Activated CD4-positive, alpha-beta T cell treated with anti-CD3 and anti-CD28 coated beads for 48 hours (primary cell): Measurements from ENCODE around the gene LAMB4.
"Not testable (repeated sequence)": the region's sequence is repeated elsewhere in the genome, so short reads cannot be mapped to it uniquely, and the experiment has no call there.

Experiments
- DNase-seq: peaks from one replicate; pipeline ENCODE4 v3.0.0-alpha.2; 2020

Gene LAMB4

DNA sequence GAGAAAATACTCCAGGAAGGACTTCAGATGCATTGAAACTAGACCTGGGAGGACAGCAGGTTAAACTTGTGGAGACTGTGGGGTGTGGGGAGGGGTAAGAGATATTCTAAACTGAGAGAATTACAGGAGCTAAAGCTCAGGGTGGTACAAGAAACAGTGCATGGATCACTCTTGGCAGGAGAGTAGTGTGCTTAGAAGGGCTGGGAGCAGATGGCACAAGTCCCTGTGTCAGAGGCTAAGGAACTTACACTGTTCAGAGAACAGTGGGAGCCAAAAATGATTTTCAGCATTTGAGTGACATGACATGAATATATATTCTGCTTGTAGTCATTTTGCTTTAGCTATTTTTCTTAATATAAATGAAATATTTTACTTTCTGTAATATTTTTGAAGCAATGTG lies 91.2 kb downstream of the LAMB4 start:
- DNase-seq: no peak

DNA sequence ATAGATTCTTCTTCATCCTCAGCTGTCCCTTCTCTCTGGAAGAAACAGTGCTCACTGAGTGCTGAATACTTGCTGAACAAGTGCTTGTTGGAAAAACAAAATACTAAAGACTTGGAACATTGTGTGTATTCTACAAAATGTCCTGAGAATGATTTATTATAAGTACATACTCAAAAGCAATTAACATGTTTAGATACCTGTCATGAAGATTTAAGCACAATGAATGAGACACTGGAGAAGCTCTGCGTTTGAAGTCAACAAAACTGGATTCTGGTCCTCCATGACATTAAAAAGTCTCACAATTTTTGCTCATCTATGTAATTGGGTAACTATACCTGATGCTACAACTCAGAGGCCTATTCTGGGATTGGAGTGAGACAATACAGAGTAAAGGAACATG lies 92.4 kb downstream of the LAMB4 start:
- no peak for DNase-seq

DNA sequence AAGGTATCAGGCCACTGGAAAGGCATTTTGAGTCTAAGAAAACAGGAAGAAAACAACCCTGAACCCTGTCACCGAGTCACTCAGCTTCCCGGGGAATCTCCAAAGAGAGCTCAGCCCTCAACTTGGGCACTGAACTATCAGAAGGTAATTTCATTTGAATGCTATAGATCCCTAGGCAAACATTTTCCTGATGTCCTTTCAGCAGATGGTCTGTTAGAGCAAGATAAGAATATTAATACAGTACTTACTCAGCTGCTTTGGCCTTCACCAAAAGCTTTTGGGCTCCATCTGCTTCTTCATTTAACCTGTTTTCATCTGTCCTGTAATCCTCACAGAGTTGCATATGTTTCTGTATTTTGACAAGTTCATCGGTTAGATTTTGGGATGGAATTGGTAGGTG lies 93.0 kb downstream of the LAMB4 start:
- DNase-seq: no peak

DNA sequence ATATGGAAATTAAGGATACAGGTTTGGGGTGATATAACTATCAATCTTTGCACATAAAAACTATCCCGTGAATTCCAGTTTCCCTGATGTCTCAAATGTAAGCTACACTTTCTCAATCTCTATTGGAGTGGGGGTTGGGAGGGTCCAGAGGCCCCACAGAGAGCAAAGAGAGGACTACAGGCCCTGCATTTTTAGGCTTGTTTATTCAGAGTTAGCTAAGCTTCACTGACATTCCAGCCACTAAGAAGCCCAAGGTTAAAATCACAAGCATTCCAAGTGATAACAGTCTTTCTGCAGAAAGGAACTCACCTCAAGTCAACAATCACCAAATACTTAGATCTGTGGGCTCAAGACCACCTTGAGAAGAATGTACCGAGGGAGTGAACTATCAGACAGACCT lies 95.6 kb downstream of the LAMB4 start:
- no peak for DNase-seq

DNA sequence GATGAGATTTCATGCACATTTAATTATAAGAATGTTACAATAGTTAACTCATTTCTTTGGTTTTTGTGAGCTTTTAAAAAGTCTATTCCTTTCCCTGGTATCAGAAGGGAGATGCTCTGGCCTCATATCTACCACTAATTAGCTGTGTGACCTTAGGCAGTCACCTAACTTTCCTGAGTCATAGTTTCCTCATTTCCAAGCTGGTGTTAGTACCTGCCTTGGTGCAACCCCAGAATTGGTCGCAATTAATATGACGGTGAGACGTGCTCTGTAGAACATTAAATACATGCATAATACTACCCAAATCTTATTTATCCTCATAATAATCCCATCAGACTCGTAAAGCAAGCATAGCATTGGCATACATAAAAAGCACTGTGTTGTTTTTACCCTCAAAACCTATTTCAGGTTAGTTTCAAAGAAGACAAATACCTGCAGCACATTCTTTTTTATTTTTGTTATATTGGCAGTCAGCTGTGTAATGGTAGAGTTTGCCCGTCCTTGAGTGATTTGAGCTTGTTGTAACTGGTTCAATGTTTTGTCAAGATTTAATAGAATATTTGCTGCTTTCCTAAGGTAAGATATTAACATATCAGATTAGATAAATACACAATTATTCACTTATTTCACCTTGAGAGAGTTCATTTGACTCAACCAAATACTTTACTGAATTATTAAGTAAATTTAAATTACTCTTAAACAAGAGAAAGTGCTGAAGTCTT lies 96.2 kb downstream of the LAMB4 start:
- no peak for DNase-seq

DNA sequence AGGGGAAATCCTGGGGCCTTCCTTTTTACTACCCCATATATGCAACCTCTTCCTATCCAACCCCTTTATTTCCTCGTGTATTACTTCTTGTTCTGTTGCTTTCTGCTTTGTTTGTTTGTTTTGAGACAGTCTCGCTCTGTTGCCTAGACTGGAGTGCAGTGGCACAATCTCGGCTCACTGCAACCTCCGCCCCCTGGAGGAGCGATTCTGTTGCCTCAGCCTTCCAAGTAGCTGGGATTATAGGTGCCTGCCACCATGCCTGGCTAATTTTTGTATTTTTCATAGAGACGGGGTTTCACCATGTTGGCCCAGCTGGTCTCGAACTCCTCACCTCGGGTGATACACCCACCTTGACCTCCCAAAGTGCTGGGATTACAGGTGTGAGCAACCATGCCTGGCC lies 96.9 kb downstream of the LAMB4 start:
- not testable (repeated sequence) for DNase-seq

DNA sequence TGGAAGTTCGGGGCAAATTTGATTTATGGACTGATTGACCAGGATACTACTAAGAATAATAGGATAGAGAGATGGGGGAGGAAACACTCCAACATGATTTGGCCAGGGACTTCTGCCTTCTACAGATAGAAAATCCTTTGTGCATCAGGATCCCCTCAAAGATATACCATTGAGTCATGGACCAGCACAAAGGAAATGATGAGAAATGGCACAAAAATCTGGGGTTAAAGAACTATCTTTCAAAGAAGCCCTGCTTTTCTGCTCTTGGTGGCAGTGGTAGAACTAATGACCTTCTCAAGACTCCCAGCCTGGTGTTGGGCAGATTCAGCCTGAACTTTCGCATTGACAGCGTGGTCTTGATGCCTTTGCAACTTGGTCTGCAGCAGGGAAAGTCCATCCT lies 99.6 kb downstream of the LAMB4 start:
- no peak for DNase-seq

DNA sequence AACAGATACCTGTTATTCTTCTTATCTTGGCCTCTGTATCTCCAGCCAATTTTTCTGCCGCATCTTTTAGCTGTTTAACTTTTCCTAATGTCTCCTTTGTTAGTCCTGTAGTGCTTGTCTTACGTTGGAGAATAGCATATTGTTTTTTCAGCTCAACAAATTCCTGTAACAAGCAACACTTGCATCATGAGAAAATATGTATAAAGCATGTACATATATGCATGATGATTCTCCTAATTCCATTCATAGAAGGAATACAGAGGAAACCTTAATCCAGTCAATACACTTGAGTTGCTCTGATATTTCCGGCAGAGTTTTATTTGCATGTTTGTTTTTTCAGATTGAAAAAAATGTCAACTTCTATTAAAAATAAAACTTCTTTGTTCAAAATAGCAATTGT lies 101.1 kb downstream of the LAMB4 start:
- DNase-seq: no peak

DNA sequence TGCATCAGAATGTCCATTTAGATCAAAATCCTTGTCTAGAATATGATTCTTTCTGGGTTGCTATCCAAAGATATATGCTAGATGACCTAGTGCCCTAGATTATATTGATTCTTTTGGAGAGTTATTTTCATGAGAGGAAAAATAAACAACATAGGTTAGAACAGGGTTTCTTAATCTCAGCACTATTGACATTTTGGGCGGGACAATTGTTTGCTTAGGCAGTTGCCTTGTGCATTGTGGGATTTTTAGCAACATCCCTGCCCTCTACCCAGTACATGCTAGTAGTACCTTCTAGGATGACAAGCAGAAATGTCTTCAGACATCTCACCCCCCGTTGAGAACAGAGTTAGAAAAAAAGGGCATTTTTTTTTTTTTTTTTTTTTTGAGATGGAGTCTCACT lies 102.0 kb downstream of the LAMB4 start:
- no peak for DNase-seq

DNA sequence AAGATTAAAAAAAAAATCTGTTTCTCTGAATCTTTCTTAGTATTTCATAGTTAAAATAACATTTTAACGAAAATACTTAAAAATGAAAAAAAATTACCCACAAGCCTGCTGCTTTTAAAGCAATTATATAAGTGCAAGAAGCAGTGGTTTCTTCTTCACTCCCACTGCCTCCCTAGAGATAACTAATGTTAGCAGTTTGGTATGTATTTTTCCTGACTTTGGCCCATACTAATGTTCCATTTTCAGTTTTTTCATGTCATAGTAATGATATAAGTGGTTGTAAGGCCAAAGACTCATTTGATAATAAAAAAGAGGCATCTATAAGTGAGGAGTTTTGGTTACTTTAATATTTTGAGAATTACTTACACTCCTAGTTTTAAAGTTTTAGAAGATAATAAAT lies 102.9 kb downstream of the LAMB4 start:
- no peak for DNase-seq

DNA sequence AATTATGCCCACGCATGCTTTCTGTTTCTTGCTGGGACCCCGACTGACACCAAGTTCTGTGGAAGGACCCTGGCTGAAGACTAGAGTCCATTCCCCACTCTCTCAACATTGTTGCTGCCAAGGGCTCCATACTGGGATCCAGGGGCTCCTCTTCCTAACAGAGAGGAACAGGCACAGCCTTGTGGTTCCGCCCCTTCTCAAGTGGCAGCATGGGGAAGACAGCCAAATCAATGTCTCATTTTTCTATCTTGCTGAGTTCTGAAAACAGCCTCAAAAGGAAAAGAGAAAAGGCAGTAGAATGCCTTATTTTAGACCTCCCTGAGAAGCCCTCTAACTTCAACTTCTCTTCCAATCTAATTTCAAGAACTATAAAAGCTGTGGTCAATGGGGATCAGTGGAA lies 103.5 kb downstream of the LAMB4 start:
- no peak for DNase-seq

DNA sequence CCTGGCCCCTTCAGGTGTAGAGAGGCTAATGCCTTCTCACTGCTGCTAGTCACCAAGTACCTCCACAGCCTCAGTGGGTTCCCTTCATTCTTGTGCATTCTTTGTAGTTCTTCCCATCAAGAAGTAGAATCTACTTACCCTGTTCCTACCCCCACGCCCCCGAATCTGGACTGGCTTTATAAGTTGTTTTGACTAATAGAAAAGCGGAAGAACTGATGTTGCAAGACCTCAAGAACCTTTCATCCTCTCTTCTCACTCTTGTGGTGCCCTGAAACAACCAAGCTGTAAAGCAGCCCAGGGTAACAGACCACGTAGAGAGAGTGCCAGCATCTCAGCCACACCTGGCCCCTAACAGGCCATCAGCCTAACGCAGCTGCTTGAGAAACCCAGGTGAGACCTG lies 104.0 kb downstream of the LAMB4 start:
- no peak for DNase-seq

DNA sequence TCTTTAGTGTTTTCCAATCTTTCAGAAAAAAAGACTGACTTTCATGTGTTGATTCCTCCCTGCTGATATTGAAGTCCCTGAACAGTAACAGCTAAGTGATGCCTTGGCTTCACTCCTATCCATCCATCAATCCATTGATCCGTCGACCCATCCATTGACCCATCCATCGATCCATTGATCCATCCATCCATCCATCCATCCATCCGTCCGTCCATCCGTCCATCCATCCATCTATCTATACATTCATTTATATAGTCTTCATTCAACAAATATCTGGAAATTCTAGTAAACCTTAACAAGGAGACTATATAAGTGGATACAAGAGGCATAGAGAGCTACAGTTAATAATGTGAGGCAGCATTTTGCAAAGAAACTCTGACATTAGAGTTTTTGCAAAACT lies 105.6 kb downstream of the LAMB4 start:
- DNase-seq: no peak

DNA sequence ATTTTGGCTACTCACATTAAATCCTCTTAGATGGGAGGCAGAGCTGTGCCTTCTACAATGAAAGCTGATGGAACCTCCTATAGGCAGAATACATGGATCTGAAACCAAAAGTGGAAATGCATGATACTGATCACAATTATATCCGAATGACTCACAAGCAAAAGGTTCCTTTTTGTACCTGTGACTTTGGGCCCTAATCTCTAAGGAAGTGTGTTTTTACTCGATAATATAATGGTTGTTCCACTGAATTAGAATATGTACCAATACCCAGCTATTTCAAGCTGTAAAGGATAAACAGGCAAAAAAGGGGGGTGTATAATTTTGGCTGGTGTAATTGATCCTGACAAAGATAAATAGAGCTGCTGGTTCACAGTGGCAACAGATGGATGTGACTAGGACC lies 109.6 kb downstream of the LAMB4 start:
- no peak for DNase-seq

DNA sequence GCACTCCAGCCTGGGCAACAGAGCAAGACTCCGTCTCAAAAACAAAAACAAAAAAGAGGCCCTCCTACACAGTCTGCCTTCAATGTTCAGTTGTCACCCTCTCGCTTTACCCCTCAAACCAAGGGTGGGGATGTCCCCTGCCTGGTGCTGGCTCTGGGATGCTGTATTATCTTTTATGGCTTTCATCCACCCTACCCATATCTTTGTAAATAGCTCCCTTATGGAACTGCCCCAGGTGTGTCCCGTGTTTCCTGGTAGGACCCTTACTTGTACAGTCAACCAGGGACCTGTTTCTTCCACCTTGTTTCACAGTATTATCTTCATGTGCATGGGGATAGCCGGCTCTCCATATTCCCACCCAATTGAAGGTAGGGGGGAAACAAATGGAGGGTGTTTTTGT lies 111.5 kb downstream of the LAMB4 start:
- no peak for DNase-seq

DNA sequence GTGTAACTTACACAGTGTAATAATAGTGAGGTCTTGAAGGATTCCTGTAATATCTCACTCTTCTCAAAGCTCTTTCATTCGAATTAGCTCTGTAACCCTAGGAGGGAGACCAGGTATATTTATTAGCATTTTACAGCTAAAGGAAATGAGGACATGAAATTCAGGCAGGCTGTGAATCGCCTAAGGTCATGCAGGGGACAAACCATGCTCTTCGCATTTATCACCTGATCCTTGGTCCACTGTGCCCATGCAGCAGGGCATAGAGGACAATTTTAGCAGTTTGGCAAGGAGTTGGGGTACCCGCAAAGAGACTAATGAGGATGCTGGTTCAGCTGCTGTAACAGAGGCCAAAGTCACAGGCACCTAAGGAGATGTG lies 112.4 kb downstream of the LAMB4 start:
- no peak for DNase-seq

DNA sequence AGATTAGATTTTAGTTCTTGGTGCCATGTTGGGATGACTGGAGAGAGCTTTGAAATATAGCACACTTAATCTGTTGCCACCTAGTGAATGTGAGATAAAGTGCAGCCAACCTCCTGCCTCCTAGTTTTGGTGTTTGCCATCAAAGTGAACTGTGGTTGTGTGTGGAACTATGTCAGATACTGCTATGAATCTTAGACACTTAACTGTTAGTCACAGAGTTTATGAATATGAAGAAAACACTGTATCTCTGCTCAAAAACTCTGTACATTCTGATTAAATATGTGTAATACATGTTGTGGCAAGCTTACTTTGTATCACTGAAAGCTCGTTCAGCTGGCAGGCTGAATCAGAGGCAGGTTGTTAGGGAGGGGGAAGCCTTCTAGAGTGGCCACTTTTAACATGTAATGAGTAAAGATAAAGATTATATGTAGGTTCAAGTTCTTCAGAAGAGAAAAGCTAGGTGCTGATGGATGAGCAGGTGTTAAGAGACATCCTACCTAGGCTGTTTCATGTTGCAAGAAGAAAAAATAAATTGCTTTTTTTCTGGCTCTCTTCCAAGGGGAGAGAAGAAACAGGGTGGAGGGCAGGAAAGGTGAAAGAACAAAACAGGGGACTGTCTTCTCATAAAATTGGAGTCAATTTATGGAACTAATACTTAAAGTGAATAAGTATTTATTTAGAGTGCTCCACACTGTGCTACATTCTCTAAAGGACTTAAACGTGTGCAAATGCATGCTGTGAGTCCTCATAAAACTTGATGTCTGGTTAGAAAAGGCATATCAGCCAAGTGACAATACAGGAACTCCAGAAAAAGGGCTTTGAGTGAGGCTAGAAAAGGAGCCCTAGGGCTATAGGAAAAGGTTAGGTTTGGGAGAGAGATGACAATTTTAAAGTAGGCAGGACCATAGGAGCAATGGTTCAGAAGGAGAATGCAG lies 113.1 kb downstream of the LAMB4 start:
- peak; percentile 33 for DNase-seq

DNA sequence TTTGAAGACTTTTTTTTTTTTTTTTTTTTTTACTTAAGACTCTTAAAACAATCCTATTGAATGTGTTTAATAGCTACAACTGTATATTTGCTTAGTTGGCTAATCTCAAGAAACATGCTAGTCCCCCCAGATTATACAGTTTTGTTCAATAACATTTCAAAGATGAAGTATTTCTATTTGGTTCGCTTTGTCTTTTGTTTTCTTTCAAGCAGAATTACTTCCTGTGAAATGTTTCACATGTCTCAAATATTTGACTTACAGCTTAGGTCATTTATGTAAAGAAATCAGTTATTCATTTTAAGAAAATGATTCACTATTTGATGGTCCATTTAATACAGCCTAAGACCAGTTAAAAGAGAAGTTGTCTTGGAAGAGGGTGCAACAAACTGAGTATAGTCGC lies 114.4 kb downstream of the LAMB4 start:
- no peak for DNase-seq

DNA sequence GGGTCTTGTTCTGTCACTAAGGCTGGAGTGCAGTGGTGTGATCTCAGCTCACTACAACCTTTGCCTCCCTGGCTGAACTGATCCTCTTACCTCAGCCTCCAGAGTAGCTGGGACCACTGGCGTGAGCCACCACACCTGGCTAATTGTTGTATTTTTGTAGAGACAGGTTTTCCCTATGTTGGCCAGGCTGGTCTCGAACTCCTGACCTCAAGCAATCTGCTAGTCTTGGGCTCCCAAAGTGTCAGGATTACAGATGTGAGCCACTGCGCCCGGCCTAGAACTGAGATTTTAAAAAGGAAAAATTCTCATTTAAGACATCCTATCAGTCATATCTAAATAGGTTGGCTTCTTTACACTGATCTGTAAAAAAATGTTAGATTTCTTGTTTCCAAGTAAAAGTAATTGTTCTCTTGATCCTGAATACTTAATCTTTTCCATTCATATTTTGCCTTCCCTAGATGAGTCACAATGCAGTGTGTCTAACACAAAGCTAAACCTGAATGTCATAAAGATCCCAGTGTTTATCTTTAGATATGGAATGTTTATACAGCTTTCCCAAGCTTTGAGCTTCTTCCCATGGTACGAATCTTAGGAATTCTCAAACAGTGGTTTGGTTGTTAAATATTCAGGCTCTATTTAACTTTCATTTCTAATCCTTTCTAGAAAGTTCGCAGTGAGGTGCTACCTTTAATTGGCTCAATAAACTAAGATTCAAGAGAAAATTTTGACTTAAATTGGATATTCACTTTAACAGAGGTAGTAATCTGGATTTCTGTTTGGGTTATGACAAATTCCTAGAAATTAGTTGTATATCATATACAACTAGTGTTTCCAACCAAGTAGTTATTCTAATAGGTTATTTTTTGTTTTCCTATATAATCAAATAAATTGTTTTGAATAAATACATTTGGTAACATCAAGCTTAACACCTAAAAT lies 115.1 kb downstream of the LAMB4 start:
- DNase-seq: no peak

DNA sequence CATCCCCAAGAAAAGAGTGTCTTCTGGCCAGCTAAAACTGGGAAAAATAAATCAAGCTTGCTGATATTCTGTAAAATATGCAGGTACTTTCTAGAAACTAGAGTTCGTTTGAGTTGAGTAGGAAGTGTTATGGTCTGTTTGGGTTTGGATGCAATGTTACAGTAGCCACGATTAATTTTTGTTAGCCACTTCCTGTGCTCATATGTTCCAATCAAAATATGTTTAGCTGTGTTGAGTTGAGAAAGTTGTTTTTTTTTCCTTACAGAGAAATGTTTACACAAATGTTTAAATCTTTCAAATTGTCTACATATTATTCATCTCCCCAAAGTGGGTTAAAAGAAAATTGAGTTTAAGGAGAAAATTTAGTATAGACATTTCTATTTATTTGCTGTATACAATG lies 115.9 kb downstream of the LAMB4 start:
- DNase-seq: no peak

DNA sequence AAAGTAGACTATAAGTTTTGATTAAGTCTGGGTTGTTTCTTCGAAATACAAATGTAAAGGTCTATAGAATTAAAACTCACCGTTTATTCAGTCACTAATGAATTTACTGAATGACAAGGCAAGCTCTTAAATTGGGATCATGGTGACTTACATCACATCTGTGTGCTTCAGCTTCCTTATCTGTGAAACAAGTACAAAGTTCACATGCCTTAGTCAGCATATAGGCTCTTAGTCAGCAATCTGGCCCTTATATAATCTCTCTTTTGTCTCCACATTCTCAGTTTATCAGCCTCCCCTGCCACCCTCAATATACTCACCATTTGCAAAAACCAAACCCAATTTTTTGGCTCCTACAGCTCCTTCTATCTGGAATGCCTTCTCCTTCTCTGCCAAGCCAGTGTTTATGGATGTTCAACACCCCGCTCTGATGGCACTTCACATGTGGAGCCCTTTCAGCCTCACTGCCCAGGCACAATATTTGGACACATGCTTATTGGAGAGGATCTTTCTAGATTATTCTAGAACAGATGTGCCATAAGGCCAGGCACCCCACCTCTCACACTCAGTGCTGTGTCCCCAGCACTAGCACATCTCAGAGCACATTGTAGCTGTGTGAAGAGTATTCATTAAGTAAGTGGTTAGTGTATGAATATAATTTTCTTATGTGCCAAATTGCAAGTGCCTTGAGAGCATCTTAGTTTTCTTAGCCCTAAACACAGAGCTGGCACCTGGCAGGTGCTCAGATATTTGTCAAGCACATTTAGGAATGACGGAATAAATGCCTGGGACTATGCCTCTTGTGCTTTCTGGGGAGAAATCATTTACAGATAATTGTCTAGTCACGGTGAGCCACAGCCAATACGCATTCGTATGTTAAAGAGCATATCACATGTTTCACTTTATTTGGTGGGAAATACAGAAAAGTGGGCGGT lies 117.4 kb downstream of the LAMB4 start:
- DNase-seq: no peak

DNA sequence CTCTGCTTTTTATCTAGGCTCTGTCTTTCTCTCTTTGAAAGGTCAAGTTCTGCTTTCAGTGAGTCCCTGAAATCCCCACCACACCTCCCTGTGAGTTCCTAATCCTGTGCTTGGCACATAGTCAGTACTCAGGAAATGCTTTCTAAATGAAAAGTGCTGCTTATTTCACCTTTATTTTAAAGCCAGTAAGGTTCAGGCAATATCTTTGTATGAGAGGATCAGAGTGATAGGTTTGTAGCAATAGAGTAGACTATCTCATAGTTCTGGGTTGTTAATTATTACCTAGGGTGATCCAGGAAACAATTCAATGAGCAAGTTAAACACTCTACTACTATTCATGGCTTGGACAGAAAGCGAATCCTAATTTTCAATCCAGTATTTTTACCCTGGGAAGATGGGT lies 119.8 kb downstream of the LAMB4 start:
- no peak for DNase-seq
